Loucy (cell line): ENCODE results near the gene RANGRF.

ENCODE experiments used
- EZH2phosphoT487 ChIP-seq: fragments of 200-600 bp; IDR thresholded peaks from 2 replicates; pipeline ENCODE4 v1.6.1; 2018; ENCODE audit warnings: antibody characterized with exemption, mild to moderate bottlenecking, moderate library complexity, borderline replicate concordance
- TF ChIP-seq, protein P1 (sequence below): fragments of 200-600 bp; sonication (generic); conservative IDR thresholded peaks from 2 replicates; pipeline ENCODE4 v1.5.1; 2014; ENCODE audit warnings: mild to moderate bottlenecking, antibody characterized with exemption, low read length

DNA sequence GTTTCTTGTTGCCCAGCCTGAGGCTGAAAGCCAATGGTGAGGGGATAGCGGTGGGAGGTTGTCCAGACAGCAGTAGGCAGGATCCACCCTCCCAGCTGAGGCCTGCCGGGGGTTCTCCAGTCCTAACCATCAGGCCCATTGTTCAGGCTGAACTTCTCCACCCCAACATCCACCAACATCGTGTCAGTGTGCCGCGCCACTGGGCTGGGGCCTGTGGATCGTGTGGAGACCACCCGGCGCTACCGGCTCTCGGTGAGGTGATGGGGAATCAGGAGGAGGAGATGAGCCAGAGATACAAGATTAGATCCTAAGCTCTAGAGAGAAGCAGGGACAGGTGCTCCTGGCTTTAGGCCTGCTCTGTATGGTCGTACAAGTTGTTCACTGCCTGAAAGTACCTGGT, 33.6 kb upstream of the RANGRF start:
- TF ChIP-seq, protein P1, sequence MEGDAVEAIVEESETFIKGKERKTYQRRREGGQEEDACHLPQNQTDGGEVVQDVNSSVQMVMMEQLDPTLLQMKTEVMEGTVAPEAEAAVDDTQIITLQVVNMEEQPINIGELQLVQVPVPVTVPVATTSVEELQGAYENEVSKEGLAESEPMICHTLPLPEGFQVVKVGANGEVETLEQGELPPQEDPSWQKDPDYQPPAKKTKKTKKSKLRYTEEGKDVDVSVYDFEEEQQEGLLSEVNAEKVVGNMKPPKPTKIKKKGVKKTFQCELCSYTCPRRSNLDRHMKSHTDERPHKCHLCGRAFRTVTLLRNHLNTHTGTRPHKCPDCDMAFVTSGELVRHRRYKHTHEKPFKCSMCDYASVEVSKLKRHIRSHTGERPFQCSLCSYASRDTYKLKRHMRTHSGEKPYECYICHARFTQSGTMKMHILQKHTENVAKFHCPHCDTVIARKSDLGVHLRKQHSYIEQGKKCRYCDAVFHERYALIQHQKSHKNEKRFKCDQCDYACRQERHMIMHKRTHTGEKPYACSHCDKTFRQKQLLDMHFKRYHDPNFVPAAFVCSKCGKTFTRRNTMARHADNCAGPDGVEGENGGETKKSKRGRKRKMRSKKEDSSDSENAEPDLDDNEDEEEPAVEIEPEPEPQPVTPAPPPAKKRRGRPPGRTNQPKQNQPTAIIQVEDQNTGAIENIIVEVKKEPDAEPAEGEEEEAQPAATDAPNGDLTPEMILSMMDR = no peak
- no peak for TF ChIP-seq EZH2phosphoT487
